Activated T-cell treated with anti-CD3 and anti-CD28 coated beads, Interleukin-2, amount 50 U/mL, for 48 hours (primary cell): ENCODE results near the gene TRIM38.

Experiments used
- DNase-seq, 2 experiments: peaks; one replicate each; pipeline ENCODE4 v3.0.0-alpha.2; 2020

The TRIM38 gene

GRCh38 chr6:26028746-26029569, 66.4 kb downstream of the TRIM38 start:
- no peak for DNase-seq

GRCh38 chr6:26029570-26029856, 66.9 kb downstream of the TRIM38 start:
- no peak for DNase-seq

DNA sequence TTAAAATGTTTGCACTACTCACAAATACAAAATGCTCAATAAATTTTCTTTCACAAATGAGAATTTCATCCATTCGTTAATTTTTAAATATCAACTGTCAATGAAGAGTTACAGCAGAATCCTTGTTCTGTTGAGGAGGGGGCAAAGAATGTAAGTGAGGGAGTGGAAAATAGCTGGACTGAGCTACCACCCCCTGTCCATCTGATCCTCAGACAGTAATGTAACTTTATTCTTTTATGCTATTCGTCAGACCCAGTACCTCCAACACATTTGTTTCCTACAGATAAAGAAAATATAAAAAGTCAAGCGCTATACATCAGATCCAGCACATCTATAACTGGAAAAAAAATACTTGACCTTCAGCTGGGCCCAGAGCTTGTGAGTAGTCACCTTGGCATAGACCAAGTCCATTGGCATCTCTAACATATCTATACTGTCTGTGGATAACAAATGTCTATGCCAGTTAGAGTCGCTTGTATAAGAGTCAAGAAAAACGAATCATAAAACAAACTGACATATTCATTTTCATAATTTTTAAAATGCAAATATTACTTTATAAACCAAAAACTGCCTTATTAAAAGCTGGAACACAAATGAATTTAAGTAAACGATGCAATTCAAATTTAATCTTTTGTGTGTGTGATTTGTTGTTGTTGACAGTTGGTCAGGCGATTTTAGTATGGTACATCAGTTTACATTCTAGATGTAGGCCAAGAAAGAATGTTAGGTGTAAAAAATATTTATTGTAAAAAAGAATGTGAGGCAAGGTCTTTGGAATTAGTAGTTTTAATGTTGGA, 67.5 kb downstream of the TRIM38 start:
- no peak for DNase-seq

DNA sequence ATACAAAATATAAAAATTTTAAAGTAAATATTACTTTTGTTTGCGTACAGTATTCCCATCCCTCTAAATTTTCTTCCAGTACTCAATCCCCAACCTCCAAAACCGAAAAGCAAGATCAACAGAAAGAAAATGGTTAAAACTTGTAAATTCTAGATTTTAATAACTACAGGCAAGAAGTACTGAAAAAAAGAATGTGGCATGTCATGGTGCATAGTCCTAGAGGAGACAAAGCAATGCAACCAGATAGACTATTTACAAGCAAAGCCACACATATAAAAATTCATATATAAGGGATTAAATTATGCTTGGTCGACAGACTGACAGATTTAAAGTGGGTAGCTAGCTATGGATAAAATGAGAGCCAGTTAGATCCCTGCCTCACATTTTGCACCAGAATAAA, 68.1 kb downstream of the TRIM38 start:
- no peak for DNase-seq

DNA sequence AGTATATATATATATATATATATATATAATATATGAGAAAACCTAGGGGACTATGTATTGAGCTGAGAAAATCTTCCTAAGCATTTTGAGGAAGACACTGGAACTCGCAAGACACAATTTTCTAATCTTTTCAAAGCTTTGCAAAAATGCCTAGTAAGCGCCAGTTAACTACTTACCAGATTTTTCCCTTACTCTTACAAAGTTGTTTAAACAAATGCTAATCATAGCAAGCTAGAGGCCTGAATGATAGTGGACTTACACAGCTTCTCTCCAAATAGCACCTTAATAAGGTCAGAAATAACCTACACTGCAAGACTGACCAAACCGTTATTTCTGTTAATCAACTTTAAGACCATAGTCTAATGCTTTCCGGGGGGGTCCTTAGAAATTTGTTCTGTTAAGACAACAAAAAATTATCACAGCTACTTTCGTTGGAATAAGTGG, 68.6 kb downstream of the TRIM38 start:
- no peak for DNase-seq

DNA sequence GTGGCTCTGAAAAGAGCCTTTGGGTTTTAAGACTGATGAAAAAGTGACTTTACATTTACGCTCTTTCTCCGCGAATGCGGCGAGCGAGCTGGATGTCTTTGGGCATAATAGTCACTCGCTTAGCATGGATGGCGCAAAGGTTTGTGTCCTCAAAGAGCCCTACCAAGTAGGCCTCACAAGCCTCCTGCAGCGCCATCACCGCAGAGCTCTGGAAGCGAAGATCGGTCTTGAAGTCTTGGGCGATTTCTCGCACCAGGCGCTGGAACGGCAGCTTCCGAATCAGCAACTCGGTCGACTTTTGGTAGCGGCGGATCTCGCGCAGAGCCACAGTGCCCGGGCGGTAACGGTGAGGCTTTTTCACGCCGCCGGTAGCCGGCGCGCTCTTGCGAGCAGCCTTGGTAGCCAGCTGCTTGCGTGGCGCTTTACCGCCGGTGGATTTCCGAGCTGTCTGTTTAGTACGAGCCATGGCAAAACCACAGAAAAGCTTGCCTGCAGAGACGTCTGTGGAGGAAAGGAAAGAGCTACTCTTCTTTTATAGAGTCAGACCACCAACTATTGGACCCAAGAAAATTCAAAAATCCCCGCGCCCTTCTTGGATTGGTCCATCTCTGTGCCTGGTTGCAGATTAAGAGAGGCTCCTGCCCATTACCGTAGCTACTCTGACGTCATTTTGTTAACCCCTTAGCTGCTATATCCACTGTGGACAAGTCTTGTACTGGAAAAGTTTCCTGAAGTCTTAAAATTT, 69.2 kb downstream of the TRIM38 start:
- peak; percentile 85 to 87 for DNase-seq

- peak; percentile 56 to 62 for DNase-seq
Observed at GRCh38 chr6:26032340-26033084, 69.9 kb downstream of the TRIM38 start.

DNA sequence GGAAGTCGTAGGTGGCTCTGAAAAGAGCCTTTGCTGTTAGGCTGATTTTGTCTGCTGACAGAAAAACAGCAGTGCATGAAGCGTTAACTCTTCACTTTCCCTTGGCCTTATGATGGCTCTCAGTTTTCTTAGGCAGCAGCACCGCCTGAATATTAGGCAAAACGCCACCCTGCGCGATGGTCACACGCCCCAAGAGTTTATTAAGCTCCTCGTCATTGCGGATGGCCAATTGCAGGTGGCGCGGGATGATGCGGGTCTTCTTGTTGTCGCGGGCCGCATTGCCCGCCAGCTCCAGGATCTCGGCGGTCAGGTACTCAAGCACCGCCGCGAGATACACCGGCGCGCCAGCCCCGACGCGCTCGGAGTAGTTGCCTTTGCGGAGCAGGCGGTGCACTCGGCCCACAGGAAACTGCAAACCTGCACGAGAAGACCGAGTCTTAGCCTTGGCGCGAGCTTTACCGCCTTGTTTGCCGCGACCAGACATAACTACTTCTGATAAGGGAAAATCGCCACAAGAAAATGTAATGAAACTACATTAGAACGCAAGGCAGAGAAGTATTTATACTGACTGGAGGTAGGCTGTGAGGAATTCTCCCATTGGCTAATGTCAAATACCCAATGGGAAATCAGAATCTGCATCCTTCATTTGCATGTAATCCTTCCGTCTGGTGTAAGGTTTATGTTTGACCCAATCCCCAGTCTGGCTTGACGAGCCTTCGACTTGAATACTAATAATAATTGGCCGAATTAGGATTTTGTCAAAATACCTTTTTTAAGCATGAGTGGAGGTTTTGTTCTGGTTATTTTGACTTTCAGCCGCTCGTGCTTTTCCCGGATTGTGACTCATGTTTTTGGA, 70.7 kb downstream of the TRIM38 start:
- peak; percentile 80 to 84 for DNase-seq

DNA sequence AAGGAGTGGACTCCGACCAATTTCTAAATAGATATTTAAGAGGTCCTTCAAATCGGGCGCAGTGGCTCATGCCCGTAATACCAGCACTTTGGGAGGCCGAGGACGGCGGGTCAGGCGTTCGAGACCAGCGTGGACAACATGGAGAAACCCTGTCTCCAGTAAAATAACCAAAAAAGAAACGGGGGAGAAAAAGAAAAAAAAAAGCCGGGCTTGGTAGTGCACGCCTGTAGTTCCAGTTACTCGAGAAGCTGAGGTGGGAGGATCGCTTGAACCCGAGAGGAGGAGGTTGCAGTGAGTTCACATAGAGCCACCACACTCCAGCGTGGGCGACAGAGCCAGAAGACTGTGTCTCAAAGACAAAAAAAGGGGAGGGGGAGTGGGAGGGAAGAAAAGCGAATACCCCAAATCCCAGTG, 71.3 kb downstream of the TRIM38 start:
- DNase-seq: peak; percentile 69 to 70

DNA sequence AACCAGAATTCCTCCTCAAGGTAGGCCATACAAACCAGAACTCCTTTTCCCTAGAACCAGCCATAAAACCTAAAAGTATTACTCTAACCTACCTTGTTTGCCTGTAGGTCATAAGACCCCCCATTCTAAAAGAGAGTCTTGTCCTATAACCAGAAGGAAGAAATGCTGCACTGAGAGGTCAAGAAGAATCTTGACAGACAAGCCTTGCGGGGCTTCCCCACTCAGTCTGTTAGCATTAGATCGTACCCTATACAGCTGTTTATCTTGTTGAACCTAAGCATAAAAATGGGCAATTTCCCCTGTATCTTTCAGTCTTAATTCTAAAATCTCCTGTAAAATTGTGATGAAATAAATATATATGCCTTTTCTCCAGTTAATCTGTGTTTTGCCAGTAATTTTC, 72.3 kb downstream of the TRIM38 start:
- no peak for DNase-seq
